Measurements from ENCODE around the gene C1orf94. TPM values are rescaled to one million over a fixed set of nuclear protein-coding genes. Genes with fewer than 3 reads are reported as not detected.

C1orf94 gene
- total RNA-seq, 4 donors from 2014 or later, result 0.13 TPM; not detected in 3

GRCh38 chr1:34144766-34145165 is 31.9 kb upstream of the C1orf94 start:
- WGBS, 2 donors, result 81 to 85% methylated on average over 6 of the region's 6 CpGs
- no peak overlapping the region for H3K4me3 ChIP-seq (ENCODE audit: low read depth, poor library complexity, severe bottlenecking)
- DNase-seq (ENCODE audit: low spot score in 2 of 2), result no peak
- intact Hi-C loops (cut with DNase I; ENCODE audit: low total_unique reads), result no loop called here
- no peak for TF ChIP-seq POLR2A (IDR thresholded peaks at IDR 0.05)
- no peak for TF ChIP-seq CTCF (IDR thresholded peaks at IDR 0.05)

- no peak overlapping the region for H3K4me3 ChIP-seq (ENCODE audit: low read depth, poor library complexity, severe bottlenecking)
- DNase-seq (ENCODE audit: low spot score in 2 of 2), result no peak
- TF ChIP-seq CTCF (IDR thresholded peaks at IDR 0.05) (no peak), POLR2A (IDR thresholded peaks at IDR 0.05) (no peak)
- intact Hi-C loops (cut with DNase I; ENCODE audit: low total_unique reads), result no loop called here
- WGBS, 2 donors, result 20 to 27% methylated on average over 4 of the region's 4 CpGs
Measured at GRCh38 chr1:34147301-34147700, 29.4 kb upstream of the C1orf94 start.

- no peak overlapping the region for H3K4me3 ChIP-seq (ENCODE audit: low read depth, poor library complexity, severe bottlenecking)
- WGBS, 2 donors, result 62 to 63% methylated on average over 3 of the region's 3 CpGs
- intact Hi-C loops (cut with DNase I; ENCODE audit: low total_unique reads), result no loop called here
- TF ChIP-seq CTCF (IDR thresholded peaks at IDR 0.05), result no peak
- TF ChIP-seq POLR2A (IDR thresholded peaks at IDR 0.05), result no peak
- no peak for DNase-seq (ENCODE audit: low spot score in 2 of 2)
Measured at GRCh38 chr1:34149501-34149900, 27.2 kb upstream of the C1orf94 start.

GRCh38 chr1:34153246-34153645 is 23.5 kb upstream of the C1orf94 start:
- no peak for DNase-seq (ENCODE audit: low spot score in 2 of 2)
- 97 to 99% methylated on average over 4 of the region's 4 CpGs for WGBS, 2 donors
- no peak for TF ChIP-seq POLR2A (IDR thresholded peaks at IDR 0.05)
- no peak overlapping the region for H3K4me3 ChIP-seq (ENCODE audit: low read depth, poor library complexity, severe bottlenecking)
- intact Hi-C loops (cut with DNase I; ENCODE audit: low total_unique reads), result no loop called here

GRCh38 chr1:34155860-34156259 is 20.8 kb upstream of the C1orf94 start:
- intact Hi-C loops (cut with DNase I; ENCODE audit: low total_unique reads), result no loop called here
- TF ChIP-seq CTCF (IDR thresholded peaks at IDR 0.05), result no peak
- no peak for TF ChIP-seq POLR2A (IDR thresholded peaks at IDR 0.05)
- no peak for DNase-seq (ENCODE audit: low spot score in 2 of 2)
- no peak overlapping the region for H3K4me3 ChIP-seq (ENCODE audit: low read depth, poor library complexity, severe bottlenecking)
- WGBS, 2 donors, result 38 to 43% methylated on average over 2 of the region's 2 CpGs

GRCh38 chr1:34156739-34157138 is 20.0 kb upstream of the C1orf94 start:
- WGBS, 2 donors, result 68 to 78% methylated on average over 3 of the region's 3 CpGs
- TF ChIP-seq POLR2A (IDR thresholded peaks at IDR 0.05) (no peak), CTCF (IDR thresholded peaks at IDR 0.05) (no peak)
- intact Hi-C loops (cut with DNase I; ENCODE audit: low total_unique reads), result no loop called here
- no peak for DNase-seq (ENCODE audit: low spot score in 2 of 2)
- no peak overlapping the region for H3K4me3 ChIP-seq (ENCODE audit: low read depth, poor library complexity, severe bottlenecking)
